GM19397 (cell line): ENCODE data around the gene ZCCHC2.

Experiments used
- ATAC-seq: cut with Tn5 transposase; IDR thresholded peaks from one replicate; pipeline ENCODE4 v1.9.1; 2021; ENCODE audit warnings: mild to moderate bottlenecking, moderate library complexity; ENCODE audit not compliant: unreplicated experiment

Gene ZCCHC2

DNA sequence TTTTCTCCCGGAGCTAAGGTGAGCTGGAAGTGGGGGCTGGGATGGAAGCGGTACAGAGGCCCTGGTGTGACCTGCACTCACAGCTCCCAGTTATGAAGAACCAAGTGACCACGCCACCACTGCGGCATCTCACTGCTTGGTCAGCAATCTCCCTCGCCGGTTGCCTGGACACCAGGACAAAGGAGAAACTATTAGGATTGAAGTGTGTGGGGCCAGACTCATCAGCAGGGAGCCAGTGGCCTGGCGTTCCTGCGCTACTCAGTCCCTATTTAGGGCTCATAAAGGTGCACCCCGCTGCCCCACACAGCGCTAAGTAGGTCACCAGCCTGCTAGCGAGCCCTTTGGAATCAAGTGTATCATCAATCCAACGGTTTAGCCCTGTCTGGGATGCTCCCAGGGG is 82.9 kb downstream of the ZCCHC2 start:
- ATAC-seq: no peak

- no peak for ATAC-seq
Measured at GRCh38 chr18:62606106-62606505, 83.3 kb downstream of the ZCCHC2 start.

DNA sequence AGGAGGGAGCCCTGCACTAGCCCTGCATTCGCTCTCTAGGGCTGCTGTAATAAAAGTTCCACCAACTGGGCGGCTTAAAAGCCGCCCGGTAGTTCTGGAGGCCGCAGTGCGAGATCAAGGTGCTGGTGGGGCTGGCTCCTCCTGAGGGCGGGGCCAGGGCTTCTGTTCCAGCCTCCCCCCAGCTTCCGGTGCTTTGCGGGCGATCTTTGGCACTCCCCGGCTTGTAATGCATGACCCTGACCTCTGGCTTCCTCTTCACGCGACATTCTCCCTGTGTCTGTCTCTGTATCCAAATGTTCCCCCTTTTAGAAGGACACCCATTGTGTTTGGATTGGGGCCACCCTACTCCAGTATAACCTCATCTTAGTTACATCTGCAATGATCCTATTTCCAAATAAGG is 84.5 kb downstream of the ZCCHC2 start:
- ATAC-seq: no peak

- ATAC-seq: no peak
Measured at GRCh38 chr18:62607708-62608428, 85.0 kb downstream of the ZCCHC2 start.

DNA sequence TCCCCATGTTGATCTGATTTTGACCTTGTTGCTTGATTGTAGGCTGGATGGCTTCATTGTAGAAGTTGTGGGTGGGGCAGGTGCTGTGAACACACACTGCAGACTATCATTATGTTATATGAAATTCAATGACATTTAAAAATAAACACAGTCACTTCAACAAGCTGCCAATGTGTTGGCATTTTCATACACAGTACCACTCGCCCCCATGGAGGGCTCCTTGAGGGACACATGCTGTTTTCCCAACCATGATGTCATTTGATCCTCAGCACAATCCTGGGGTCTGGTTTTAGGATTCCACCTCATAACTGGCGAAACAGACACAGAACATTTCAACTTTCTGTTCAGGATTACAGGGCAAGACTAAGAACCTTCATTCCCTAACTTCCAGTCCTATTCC is 86.9 kb downstream of the ZCCHC2 start:
- ATAC-seq: no peak

- ATAC-seq: no peak
Measured at GRCh38 chr18:62610351-62610700, 87.5 kb downstream of the ZCCHC2 start.

DNA sequence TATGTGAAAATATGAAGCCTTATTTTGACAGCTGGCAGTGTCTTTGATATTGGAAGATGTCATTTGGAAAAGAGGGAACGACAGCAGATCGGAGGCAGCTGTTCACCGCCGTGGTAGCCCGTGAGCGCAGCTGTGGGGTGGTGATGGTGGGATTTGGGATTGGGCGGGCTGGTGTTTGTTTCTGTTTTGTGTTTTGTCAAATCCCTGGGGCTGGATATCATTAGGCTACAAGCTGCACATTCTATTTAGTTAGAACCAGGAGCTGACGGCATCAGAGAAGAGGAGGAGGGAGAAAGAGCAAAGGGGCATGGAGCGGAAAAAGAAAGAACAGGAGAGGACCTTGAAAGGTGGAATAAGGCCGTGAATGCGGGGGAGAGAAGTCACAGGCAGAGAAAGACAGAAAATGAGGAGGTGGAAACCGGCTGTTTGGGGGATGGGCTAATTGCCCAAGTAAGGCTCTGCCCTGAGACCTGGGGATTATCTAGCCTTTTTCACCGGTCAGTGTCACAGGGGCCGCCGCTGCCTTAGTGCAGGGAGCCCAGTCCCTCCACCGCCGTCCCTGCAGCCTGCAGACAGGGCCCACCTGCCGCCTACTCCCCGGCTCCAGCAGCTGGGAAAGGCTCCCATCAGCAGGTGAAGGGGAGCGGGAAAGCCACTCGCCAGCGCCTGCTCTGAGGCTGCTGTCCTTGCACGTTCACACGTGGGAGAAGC is 88.0 kb downstream of the ZCCHC2 start:
- ATAC-seq: no peak

GRCh38 chr18:62611453-62612288 is 88.8 kb downstream of the ZCCHC2 start:
- no peak for ATAC-seq

GRCh38 chr18:62612289-62612645 is 89.4 kb downstream of the ZCCHC2 start:
- no peak for ATAC-seq

GRCh38 chr18:62612776-62613175 is 90.0 kb downstream of the ZCCHC2 start:
- no peak for ATAC-seq

DNA sequence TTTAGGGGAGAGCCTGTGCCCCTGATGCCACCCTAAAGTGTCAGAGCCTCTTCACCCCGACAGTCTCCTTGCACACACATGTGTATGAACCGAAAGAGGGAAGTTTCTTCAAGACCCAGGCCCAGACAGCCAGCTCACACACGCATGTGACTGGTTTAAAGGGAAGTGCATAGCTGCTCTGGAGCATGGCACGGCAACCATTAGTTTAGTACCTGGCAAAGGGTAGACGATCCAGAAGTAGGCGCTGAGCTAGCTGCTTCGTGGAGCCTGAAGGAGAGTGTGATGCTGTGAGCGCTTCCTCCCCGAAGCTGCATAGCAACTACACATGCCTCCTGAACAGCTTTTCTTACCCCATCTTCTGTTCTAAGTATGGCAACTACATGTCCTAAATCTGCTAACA is 91.7 kb downstream of the ZCCHC2 start:
- no peak for ATAC-seq

- no peak for ATAC-seq
Measured at GRCh38 chr18:62616331-62616805, 93.5 kb downstream of the ZCCHC2 start.

DNA sequence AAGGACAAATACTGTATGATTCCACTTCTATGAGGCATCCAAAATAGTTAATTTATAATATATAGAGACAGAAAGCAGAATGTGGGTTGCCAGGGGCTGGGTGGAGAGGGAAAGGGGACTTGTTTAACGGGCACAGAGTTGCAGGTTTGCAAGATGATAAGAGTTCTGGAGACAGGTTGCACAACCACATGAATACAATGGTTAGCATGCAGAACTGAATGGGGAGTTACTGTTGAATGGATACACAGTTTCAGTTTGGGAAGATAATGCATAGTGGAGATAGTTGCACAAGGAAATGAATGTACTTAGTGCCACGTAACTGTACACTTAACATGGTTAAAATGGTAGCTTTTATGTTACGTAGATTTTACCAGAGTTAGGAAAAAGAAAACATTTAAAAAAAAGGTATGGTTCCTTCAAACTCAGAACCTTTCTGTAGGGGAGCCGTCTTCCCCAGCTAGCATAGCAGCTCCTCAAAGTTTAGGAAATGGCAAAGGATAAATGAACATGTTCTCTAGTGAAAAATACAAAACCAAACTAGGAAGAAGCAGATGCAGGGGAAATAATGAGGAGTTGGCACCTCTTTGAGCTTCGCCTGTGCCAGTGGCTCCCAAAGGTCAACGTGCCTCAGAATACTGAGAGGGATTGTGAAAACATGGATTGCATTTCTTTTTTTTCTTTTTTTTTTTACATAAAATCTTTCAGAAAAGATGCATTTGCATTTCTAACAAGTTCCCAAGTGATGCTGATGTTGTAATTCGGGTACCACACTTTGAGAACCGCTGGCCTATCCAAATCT is 95.2 kb downstream of the ZCCHC2 start:
- no peak for ATAC-seq

DNA sequence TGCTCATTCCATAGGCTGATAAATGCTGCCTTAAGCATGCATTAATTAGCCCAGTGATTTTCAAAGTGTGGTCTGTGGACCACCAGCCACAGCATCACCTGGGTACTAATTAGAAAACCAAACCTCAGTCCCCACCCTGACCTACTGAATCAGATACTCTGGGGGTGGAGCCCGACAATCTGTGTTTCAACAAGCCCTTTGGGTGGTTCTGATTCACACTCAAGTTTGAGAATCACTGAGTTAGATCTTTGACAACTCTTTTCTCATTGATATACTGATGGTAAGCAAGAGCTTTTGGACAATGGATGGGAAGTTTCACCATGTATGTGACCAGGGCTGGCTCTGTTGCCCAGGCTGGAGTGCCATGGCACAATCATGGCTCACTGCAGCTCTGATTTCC is 95.9 kb downstream of the ZCCHC2 start:
- no peak for ATAC-seq

GRCh38 chr18:62621546-62621945 is 98.7 kb downstream of the ZCCHC2 start:
- no peak for ATAC-seq

GRCh38 chr18:62625019-62625418 is 102.2 kb downstream of the ZCCHC2 start:
- ATAC-seq: no peak
